ENCODE results near the gene GAPT. TPM values are rescaled to one million over a fixed set of nuclear protein-coding genes. Genes with fewer than 3 reads are reported as not detected.
A peak's percentile ranks its signal among the peaks of the same experiment; 100 is the strongest.

GAPT gene
- total RNA-seq, 4 donors from 2014 or later: 0.60 TPM; not detected in 3

- ATAC-seq (no peak), DNase-seq (no peak)
- Histone ChIP-seq H3K9me3 (no peaks in the 10 kb centered on the region), H3K4me3 (no peak overlapping the region), H3K27me3 (no peaks in the 10 kb centered on the region), H3K36me3 (peaks cover 3 to 41% of the 10 kb centered on the region in 2 donors), H3K4me1 (no peaks in the 10 kb centered on the region), H3K27ac (no peak overlapping the region)
- in situ Hi-C loops (cut with MboI; ENCODE audit: low sequenced_read_pairs in 4 of 4) (loop anchor here in 3 of 4 donors (5.0 to 25.0 kb wide), 5 partner anchors 566 to 1541 kb away; partner anchors contain the start of gene SETD9 (in 1 of the 3)), intact Hi-C loops (cut with DNase I; ENCODE audit: low total_unique reads) (no loop called here)
- TF ChIP-seq CTCF (IDR thresholded peaks at IDR 0.05 in 4 of 5, conservative IDR thresholded peaks at IDR 0.05 in 1 of 5) (no peak), POLR2A (IDR thresholded peaks at IDR 0.05) (no peak)
These were observed 37.9 kb upstream of the GAPT start for GRCh38 chr5:58453306-58453705.

- Histone ChIP-seq H3K27ac (no peak overlapping the region), H3K9me3 (no peaks in the 10 kb centered on the region), H3K27me3 (no peaks in the 10 kb centered on the region), H3K4me1 (no peaks in the 10 kb centered on the region), H3K36me3 (peaks cover 3 to 41% of the 10 kb centered on the region in 2 donors), H3K4me3 (no peak overlapping the region)
- TF ChIP-seq CTCF (IDR thresholded peaks at IDR 0.05 in 4 of 5, conservative IDR thresholded peaks at IDR 0.05 in 1 of 5) (no peak), POLR2A (IDR thresholded peaks at IDR 0.05) (no peak)
- in situ Hi-C loops (cut with MboI; ENCODE audit: low sequenced_read_pairs in 4 of 4) (loop anchor here in 3 of 4 donors (5.0 to 25.0 kb wide), 5 partner anchors 567 to 1542 kb away; partner anchors contain the start of gene SETD9 (in 1 of the 3)), intact Hi-C loops (cut with DNase I; ENCODE audit: low total_unique reads) (no loop called here)
- DNase-seq (no peak), ATAC-seq (no peak)
These were observed 37.2 kb upstream of the GAPT start for GRCh38 chr5:58454025-58454424.

- TF ChIP-seq CTCF (IDR thresholded peaks at IDR 0.05 in 4 of 5, conservative IDR thresholded peaks at IDR 0.05 in 1 of 5) (no peak), POLR2A (IDR thresholded peaks at IDR 0.05) (no peak)
- Histone ChIP-seq H3K9me3 (no peaks in the 10 kb centered on the region), H3K27me3 (no peaks in the 10 kb centered on the region), H3K36me3 (peaks cover 3 to 41% of the 10 kb centered on the region in 2 donors), H3K27ac (no peak overlapping the region), H3K4me1 (no peaks in the 10 kb centered on the region), H3K4me3 (no peak overlapping the region)
- intact Hi-C loops (cut with DNase I; ENCODE audit: low total_unique reads) (no loop called here), in situ Hi-C loops (cut with MboI; ENCODE audit: low sequenced_read_pairs in 4 of 4) (loop anchor here in 3 of 4 donors (10.0 to 25.0 kb wide), 4 partner anchors 568 to 1543 kb away; partner anchors contain the start of gene SETD9 (in 1 of the 3))
- ATAC-seq: no peak
- no peak for DNase-seq
These were observed 36.2 kb upstream of the GAPT start for GRCh38 chr5:58455066-58455465.

GRCh38 chr5:58455480-58455879 lies 35.8 kb upstream of the GAPT start:
- in situ Hi-C loops (cut with MboI; ENCODE audit: low sequenced_read_pairs in 4 of 4) (loop anchor here in 3 of 4 donors (10.0 to 25.0 kb wide), 4 partner anchors 568 to 1543 kb away; partner anchors contain the start of gene SETD9 (in 1 of the 3)), intact Hi-C loops (cut with DNase I; ENCODE audit: low total_unique reads) (no loop called here)
- H3K4me1 ChIP-seq: no peaks in the 10 kb centered on the region
- no peaks in the 10 kb centered on the region for H3K27me3 ChIP-seq
- no peak overlapping the region for H3K27ac ChIP-seq
- ATAC-seq (no peak), DNase-seq (no peak)
- TF ChIP-seq POLR2A (IDR thresholded peaks at IDR 0.05) (no peak), CTCF (IDR thresholded peaks at IDR 0.05 in 4 of 5, conservative IDR thresholded peaks at IDR 0.05 in 1 of 5) (no peak)
- H3K36me3 ChIP-seq: peaks cover 3 to 41% of the 10 kb centered on the region in 2 donors
- peak overlapping the region in 2 of 4 donors; percentile 10 to 90 for H3K4me3 ChIP-seq
- H3K9me3 ChIP-seq: no peaks in the 10 kb centered on the region
